NCI-H345 treated with DMSO at 0.1 percent for 48 hours (cell line): ENCODE measurements around the gene PPIL6.
A peak's percentile ranks its signal among the peaks of the same experiment; 100 is the strongest.

ENCODE experiments used
- DNase-seq: peaks from one replicate; lab custom pipeline; 2025; ENCODE audit not compliant: unreplicated experiment; lab: John Stamatoyannopoulos, UW

Gene PPIL6

GRCh38 chr6:109440331-109441068 lies at the start of gene PPIL6, which contains the start of gene SMPD2:
Gene PPIL6 (minus strand): TSS chr6:109440628. CDS start chr6:109440590, 38 bp downstream.
Gene SMPD2 (plus strand): TSS chr6:109440724. CDS start chr6:109441122, 398 bp downstream.
- peak; percentile 79 for DNase-seq

GRCh38 chr6:109488001-109488400 lies 47.6 kb upstream of the PPIL6 start:
- DNase-seq = no peak

- no peak for DNase-seq
Measured at GRCh38 chr6:109486068-109486467, 45.6 kb upstream of the PPIL6 start.

- no peak for DNase-seq
Measured at GRCh38 chr6:109485266-109485935, 45.0 kb upstream of the PPIL6 start.

- no peak for DNase-seq
Measured at GRCh38 chr6:109484122-109484521, 43.7 kb upstream of the PPIL6 start.

GRCh38 chr6:109483735-109484057 lies 43.3 kb upstream of the PPIL6 start:
- no peak for DNase-seq

GRCh38 chr6:109482905-109483734 lies 42.7 kb upstream of the PPIL6 start, which contains the start of gene ZBTB24:
Gene ZBTB24 (minus strand): TSS chr6:109483219. CDS start chr6:109482026, 1,193 bp downstream.
- DNase-seq = peak; percentile 66

GRCh38 chr6:109480993-109481480 lies 40.6 kb upstream of the PPIL6 start:
- DNase-seq = no peak

- no peak for DNase-seq
Measured at GRCh38 chr6:109478841-109479624, 38.6 kb upstream of the PPIL6 start.

GRCh38 chr6:109478222-109478805 lies 37.9 kb upstream of the PPIL6 start:
- no peak for DNase-seq

- DNase-seq = no peak
Measured at GRCh38 chr6:109477725-109478124, 37.3 kb upstream of the PPIL6 start.

- no peak for DNase-seq
Measured at GRCh38 chr6:109477184-109477583, 36.8 kb upstream of the PPIL6 start.

GRCh38 chr6:109475625-109476024 lies 35.2 kb upstream of the PPIL6 start:
- no peak for DNase-seq

- DNase-seq = no peak
Measured at GRCh38 chr6:109474995-109475394, 34.6 kb upstream of the PPIL6 start.

GRCh38 chr6:109473120-109473519 lies 32.7 kb upstream of the PPIL6 start:
- DNase-seq = no peak

GRCh38 chr6:109472132-109472995 lies 31.9 kb upstream of the PPIL6 start:
- no peak for DNase-seq

GRCh38 chr6:109471105-109471810 lies 30.8 kb upstream of the PPIL6 start:
- no peak for DNase-seq

GRCh38 chr6:109469591-109470189 lies 29.3 kb upstream of the PPIL6 start:
- no peak for DNase-seq
